Neuronal stem cell (in vitro differentiated cells): ENCODE measurements around the gene DDIT3.
"Not testable (repeated sequence)": the region's sequence is repeated elsewhere in the genome, so short reads cannot be mapped to it uniquely, and the experiment has no call there.

Experiments
- DNase-seq: peaks from one replicate; pipeline ENCODE4 v3.0.0-alpha.2; 2013; ENCODE audit warnings: low spot score
- H2AFZ ChIP-seq: one replicate; pipeline ENCODE4 v1.6.1; 2013; ENCODE audit warnings: mild to moderate bottlenecking, low read length, inconsistent platforms
- H2AK5ac ChIP-seq: 2 replicates; pipeline ENCODE4 v1.6.1; 2013; ENCODE audit warnings: low read depth, mild to moderate bottlenecking, inconsistent platforms, low read length, moderate library complexity, mixed read lengths
- H2BK120ac ChIP-seq: 2 replicates; pipeline ENCODE4 v1.6.1; 2013; ENCODE audit warnings: low read depth, mild to moderate bottlenecking, inconsistent platforms, low read length, moderate library complexity, mixed read lengths
- H2BK12ac ChIP-seq: one replicate; pipeline ENCODE4 v1.6.1; 2013; ENCODE audit warnings: low read length, inconsistent platforms
- H2BK15ac ChIP-seq: 2 replicates; pipeline ENCODE4 v1.6.1; 2013; ENCODE audit warnings: mild to moderate bottlenecking, low read length, inconsistent platforms, mixed read lengths
- H2BK5ac ChIP-seq: one replicate; pipeline ENCODE4 v1.6.1; 2013; ENCODE audit warnings: inconsistent platforms, mild to moderate bottlenecking, low read length, moderate library complexity
- H3K14ac ChIP-seq: one replicate; pipeline ENCODE4 v1.6.1; 2013; ENCODE audit warnings: low read length, inconsistent platforms
- H3K18ac ChIP-seq: 2 replicates; pipeline ENCODE4 v1.6.1; 2013; ENCODE audit warnings: low read length, inconsistent platforms
- H3K23ac ChIP-seq: 2 replicates; pipeline ENCODE4 v1.6.1; 2013; ENCODE audit warnings: low read depth, mild to moderate bottlenecking, mixed read lengths, low read length, inconsistent platforms; ENCODE audit not compliant: poor library complexity
- H3K27ac ChIP-seq: replicated peaks from 3 replicates; pipeline ENCODE4 v1.5.1; 2013; ENCODE audit warnings: low read length, inconsistent platforms
- H3K27me3 ChIP-seq, 3 experiments: 2 replicates each; pipeline ENCODE4 v1.6.1; 2013; ENCODE audit warnings: low read length in 3 of 3, mild to moderate bottlenecking in 2 of 3, inconsistent platforms in 1 of 3, low read depth in 1 of 3, mixed read lengths in 1 of 3, moderate library complexity in 1 of 3; ENCODE audit not compliant: control insufficient read depth in 3 of 3, insufficient read depth in 3 of 3
- H3K36me3 ChIP-seq, 2 donors: replicated peaks in 1 of 2; 2 replicates each; pipeline ENCODE4 v1.6.1; 2013; ENCODE audit warnings: low read length in 2 of 2; ENCODE audit not compliant: control insufficient read depth in 2 of 2, insufficient read depth in 2 of 2
- H3K4ac ChIP-seq: 2 replicates; pipeline ENCODE4 v1.6.1; 2013; ENCODE audit warnings: inconsistent platforms, mild to moderate bottlenecking, low read length, moderate library complexity
- H3K4me1 ChIP-seq, 2 donors: 1 replicate in 1 of 2; 2 replicates in 1 of 2; pipeline ENCODE4 v1.6.1; 2013; ENCODE audit warnings: low read length in 2 of 2, low read depth in 1 of 2; ENCODE audit not compliant: control insufficient read depth in 2 of 2, insufficient read depth in 1 of 2
- H3K4me2 ChIP-seq: one replicate; pipeline ENCODE4 v1.6.1; 2013; ENCODE audit warnings: mild to moderate bottlenecking, low read length, inconsistent platforms; ENCODE audit not compliant: insufficient read depth, poor library complexity, severe bottlenecking
- H3K4me3 ChIP-seq, 2 donors: 2 replicates each; pipeline ENCODE4 v1.5.1; 2013; ENCODE audit warnings: low read length in 2 of 2, mild to moderate bottlenecking in 2 of 2, inconsistent platforms in 1 of 2, moderate library complexity in 1 of 2
- H3K79me1 ChIP-seq: one replicate; pipeline ENCODE4 v1.6.1; 2013; ENCODE audit warnings: low read depth, mild to moderate bottlenecking, inconsistent platforms, low read length, moderate library complexity
- H3K9ac ChIP-seq: one replicate; pipeline ENCODE4 v1.6.1; 2013; ENCODE audit warnings: mild to moderate bottlenecking, low read depth, low read length, inconsistent platforms; ENCODE audit not compliant: poor library complexity
- H3K9me3 ChIP-seq, 2 donors: replicated peaks in 1 of 2; 2 replicates each; pipeline versions ENCODE3 to v1.6.1; 2013; ENCODE audit warnings: low read length in 2 of 2, mild to moderate bottlenecking in 2 of 2, inconsistent platforms in 1 of 2, low read depth in 1 of 2, mixed read lengths in 1 of 2, moderate library complexity in 1 of 2; ENCODE audit not compliant: control insufficient read depth in 2 of 2, insufficient read depth in 1 of 2
- H4K8ac ChIP-seq: one replicate; pipeline ENCODE4 v1.6.1; 2013; ENCODE audit warnings: low read depth, mild to moderate bottlenecking, inconsistent platforms, low read length, moderate library complexity
- H4K91ac ChIP-seq: one replicate; pipeline ENCODE4 v1.6.1; 2013; ENCODE audit warnings: low read length, low read depth, mild to moderate bottlenecking, inconsistent platforms; ENCODE audit not compliant: poor library complexity
- WGBS, 2 donors: extraction: QIAGEN DNeasy Blood & Tissue Kit; methylation state at CpG; one replicate each; pipeline ENCODE4 v1.1.7; 2013; ENCODE audit warnings: missing lambda C conversion rate in 2 of 2, mixed read lengths in 1 of 2; ENCODE audit not compliant: insufficient read length in 2 of 2, insufficient replicate concordance in 1 of 2; ENCODE audit errors: extremely low coverage in 2 of 2; 5-methylcytosine and 5-hydroxymethylcytosine counted together

The DDIT3 gene

GRCh38 chr12:57514720-57515407 is 5.5 kb downstream of the DDIT3 start:
- Histone ChIP-seq H3K4me1 (peaks cover 3 to 7% of the 10 kb centered on the region in 2 donors), H3K9ac (no peak overlapping the region), H3K18ac (no peak overlapping the region), H3K23ac (no peak overlapping the region), H4K8ac (no peak overlapping the region), H3K9me3 (no peaks in the 10 kb centered on the region), H2AK5ac (no peak overlapping the region), H3K27me3 (peaks cover 0 to 1% (median 0%) of the 10 kb centered on the region in 3 experiments), H3K36me3 (peaks cover 47 to 96% of the 10 kb centered on the region in 2 donors), H2BK120ac (no peak overlapping the region), H3K4me3 (no peak overlapping the region), H3K4me2 (no peak overlapping the region), H3K27ac (no peak overlapping the region), H2BK5ac (no peak overlapping the region), H2AFZ (no peak overlapping the region), H4K91ac (no peak overlapping the region), H3K79me1 (no peaks in the 10 kb centered on the region), H2BK12ac (no peak overlapping the region), H3K4ac (no peak overlapping the region), H3K14ac (no peak overlapping the region), H2BK15ac (no peak overlapping the region)
- DNase-seq = no peak
- WGBS, 2 donors = no CpG with 5 or more reads among the region's 9 CpGs

- DNase-seq, H3K23ac ChIP-seq, H4K91ac ChIP-seq, H2AK5ac ChIP-seq, H3K4me3 ChIP-seq, H4K8ac ChIP-seq, H2BK15ac ChIP-seq, H2AFZ ChIP-seq, H3K9ac ChIP-seq, H2BK12ac ChIP-seq, H3K4me2 ChIP-seq, H2BK5ac ChIP-seq, H3K14ac ChIP-seq, H3K4ac ChIP-seq, H2BK120ac ChIP-seq, H3K27ac ChIP-seq, H3K79me1 ChIP-seq, H3K18ac ChIP-seq, H3K4me1 ChIP-seq, H3K27me3 ChIP-seq, H3K9me3 ChIP-seq: not testable (repeated sequence)
- WGBS, 2 donors = no CpG with 5 or more reads among the region's 9 CpGs
- peaks cover 47 to 96% of the 10 kb centered on the region in 2 donors for H3K36me3 ChIP-seq
Observed at GRCh38 chr12:57514246-57514645, 6.1 kb downstream of the DDIT3 start.

- not testable (repeated sequence) for H3K4me1 ChIP-seq, H3K4me2 ChIP-seq, H3K9ac ChIP-seq, H2BK5ac ChIP-seq, H3K14ac ChIP-seq, H2BK120ac ChIP-seq, H2BK12ac ChIP-seq, H3K4me3 ChIP-seq, H4K91ac ChIP-seq, H4K8ac ChIP-seq, H3K27me3 ChIP-seq, DNase-seq, H3K79me1 ChIP-seq, H3K18ac ChIP-seq, H3K27ac ChIP-seq, H3K23ac ChIP-seq, H2BK15ac ChIP-seq, H2AFZ ChIP-seq, H2AK5ac ChIP-seq, H3K9me3 ChIP-seq, H3K4ac ChIP-seq
- WGBS, 2 donors = no CpG with 5 or more reads among the region's 6 CpGs
- H3K36me3 ChIP-seq = peaks cover 47 to 97% of the 10 kb centered on the region in 2 donors
Observed at GRCh38 chr12:57513677-57514076, 6.6 kb downstream of the DDIT3 start.

- Histone ChIP-seq H3K9me3 (peaks cover 0 to 2% of the 10 kb centered on the region in 2 donors), H3K23ac (no peak overlapping the region), H3K14ac (no peak overlapping the region), H3K27me3 (no peaks in the 10 kb centered on the region), H3K36me3 (peaks cover 47 to 96% of the 10 kb centered on the region in 2 donors), H3K4ac (no peak overlapping the region), H3K4me2 (no peak overlapping the region), H3K4me1 (no peaks in the 10 kb centered on the region), H3K4me3 (no peak overlapping the region), H2AFZ (no peak overlapping the region), H2BK15ac (no peak overlapping the region), H3K18ac (no peak overlapping the region), H3K79me1 (no peaks in the 10 kb centered on the region), H2AK5ac (no peak overlapping the region), H3K9ac (no peak overlapping the region), H2BK120ac (no peak overlapping the region), H2BK12ac (no peak overlapping the region), H4K8ac (no peak overlapping the region), H4K91ac (no peak overlapping the region), H2BK5ac (no peak overlapping the region), H3K27ac (no peak overlapping the region)
- no peak for DNase-seq
- WGBS, 2 donors = no CpG with 5 or more reads among the region's 5 CpGs
Observed at GRCh38 chr12:57513266-57513665, 7.0 kb downstream of the DDIT3 start.
